ENCODE measurements around the gene CD248. TPM values are rescaled to one million over a fixed set of nuclear protein-coding genes. Genes with fewer than 3 reads are reported as not detected.
"Not testable (repeated sequence)": the region's sequence is repeated elsewhere in the genome, so short reads cannot be mapped to it uniquely, and the experiment has no call there.

CD248 gene
- total RNA-seq, result 810 TPM
- long read RNA-seq, transcript CD248-201 (1 exons, 2,558 nt), result major isoform, 277 of 277 reads
- long read RNA-seq, partial matches to known transcripts, result 0 of 277 reads
- long read RNA-seq, other reads (novel, unspliced or antisense), result 0 of 277 reads

GRCh38 chr11:66316849-66317251 lies at the start of gene CD248:
CD248 (minus strand) TSS chr11:66317044; CDS start chr11:66317027, 17 bp downstream.
- DNase-seq (ENCODE audit: low spot score), result no peak

- DNase-seq (ENCODE audit: low spot score), result no peak
Measured at GRCh38 chr11:66365711-66366619, 49.1 kb upstream of the CD248 start.

GRCh38 chr11:66365166-66365565 lies 48.3 kb upstream of the CD248 start:
- no peak for DNase-seq (ENCODE audit: low spot score)

- no peak for DNase-seq (ENCODE audit: low spot score)
Measured at GRCh38 chr11:66363805-66364535, 47.1 kb upstream of the CD248 start.

- DNase-seq (ENCODE audit: low spot score), result no peak
Measured at GRCh38 chr11:66363187-66363601, 46.4 kb upstream of the CD248 start.

GRCh38 chr11:66362481-66363147 lies 45.8 kb upstream of the CD248 start:
- DNase-seq (ENCODE audit: low spot score), result no peak

GRCh38 chr11:66361502-66361941 lies 44.7 kb upstream of the CD248 start:
- DNase-seq (ENCODE audit: low spot score), result no peak

- DNase-seq (ENCODE audit: low spot score), result no peak
Measured at GRCh38 chr11:66360406-66361073, 43.7 kb upstream of the CD248 start.

- no peak for DNase-seq (ENCODE audit: low spot score)
Measured at GRCh38 chr11:66359662-66360087, 42.8 kb upstream of the CD248 start.

GRCh38 chr11:66350560-66351235 lies 33.9 kb upstream of the CD248 start:
- not testable (repeated sequence) for DNase-seq (ENCODE audit: low spot score)

GRCh38 chr11:66349084-66349386 lies 32.2 kb upstream of the CD248 start:
- no peak for DNase-seq (ENCODE audit: low spot score)

- DNase-seq (ENCODE audit: low spot score), result no peak
Measured at GRCh38 chr11:66347425-66348276, 30.8 kb upstream of the CD248 start, which contains the start of gene B4GAT1. B4GAT1 (minus strand) TSS chr11:66347629; CDS start chr11:66347545, 84 bp downstream.

GRCh38 chr11:66346476-66347424 lies 29.9 kb upstream of the CD248 start:
- DNase-seq (ENCODE audit: low spot score), result no peak

GRCh38 chr11:66345316-66345649 lies 28.4 kb upstream of the CD248 start:
- no peak for DNase-seq (ENCODE audit: low spot score)

GRCh38 chr11:66344550-66345315 lies 27.9 kb upstream of the CD248 start, which contains the start of gene BRMS1:
BRMS1 (minus strand) TSS chr11:66345104; CDS start chr11:66342234, 2,870 bp downstream.
- DNase-seq (ENCODE audit: low spot score), result peak; percentile 98

GRCh38 chr11:66343176-66343575 lies 26.3 kb upstream of the CD248 start:
- DNase-seq (ENCODE audit: low spot score), result no peak

GRCh38 chr11:66341502-66342126 lies 24.8 kb upstream of the CD248 start:
- DNase-seq (ENCODE audit: low spot score), result no peak

Measured in mesenteric fat pad (tissue), 1 donor.